Aorta (tissue), 5 donors: ENCODE results near the gene WFDC11. TPM values are rescaled to one million over a fixed set of nuclear protein-coding genes. Genes with fewer than 3 reads are reported as not detected.
"Not testable (repeated sequence)": the region's sequence is repeated elsewhere in the genome, so short reads cannot be mapped to it uniquely, and the experiment has no call there.

Source experiments
- ATAC-seq: fragments of 200-7000 bp; cut with Tn5 transposase; one replicate; pipeline ENCODE4 v1.9.1; 2022; ENCODE audit warnings: moderate library complexity; ENCODE audit not compliant: low FRiP score
- DNase-seq, 2 donors: peaks; one replicate each; pipeline ENCODE4 v3.0.0-alpha.2; 2020
- H3K27ac ChIP-seq, 2 donors: one replicate each; pipeline ENCODE4 v1.5.1; 2013; ENCODE audit warnings: low read length in 2 of 2, mild to moderate bottlenecking in 2 of 2, moderate library complexity in 2 of 2, control low read depth in 1 of 2, inconsistent platforms in 1 of 2, low read depth in 1 of 2
- H3K27me3 ChIP-seq, 2 donors: one replicate each; pipeline ENCODE4 v1.6.1; 2013; ENCODE audit warnings: control low read depth in 1 of 2, low read length in 1 of 2, mild to moderate bottlenecking in 1 of 2, moderate library complexity in 1 of 2; ENCODE audit not compliant: insufficient read depth in 2 of 2, control insufficient read depth in 1 of 2
- H3K36me3 ChIP-seq, 2 donors: one replicate each; pipeline ENCODE4 v1.6.1; 2013; ENCODE audit warnings: control low read depth in 1 of 2, low read length in 1 of 2, mild to moderate bottlenecking in 1 of 2; ENCODE audit not compliant: insufficient read depth in 2 of 2, control insufficient read depth in 1 of 2
- H3K4me1 ChIP-seq, 2 donors: one replicate each; pipeline ENCODE4 v1.6.1; 2013; ENCODE audit warnings: low read length in 2 of 2, control low read depth in 1 of 2, mild to moderate bottlenecking in 1 of 2, moderate library complexity in 1 of 2; ENCODE audit not compliant: insufficient read depth in 2 of 2, control insufficient read depth in 1 of 2
- H3K4me3 ChIP-seq, 2 donors: one replicate each; pipeline ENCODE4 v1.5.1; 2013; ENCODE audit warnings: low read length in 2 of 2, control low read depth in 1 of 2, mild to moderate bottlenecking in 1 of 2
- H3K9me3 ChIP-seq: one replicate; pipeline ENCODE4 v1.6.1; 2013; ENCODE audit warnings: mild to moderate bottlenecking, low read length; ENCODE audit not compliant: control insufficient read depth
- WGBS, 2 donors: extraction: QIAGEN DNeasy Blood & Tissue Kit; methylation state at CpG; one replicate each; pipeline ENCODE4 v1.1.7; 2013; 5-methylcytosine and 5-hydroxymethylcytosine counted together
- intact Hi-C, 2 donors: fragments of 100-400 bp; cut with DNase I; formaldehyde crosslinking; loops; one replicate each; pipeline versions ENCODE4 v1.14.2 to v1.15.0; 2022
- polyA plus RNA-seq, 2 donors: library from polyadenylated mRNA; stranded (reverse); fragments of 200-250 nt; gene quantifications; one replicate each; pipeline ENCODE4 v1.2.3, GENCODE V29; 2013
- total RNA-seq, 2 donors: library from RNA; stranded (reverse); fragmentation: NEBNext Ultra II Directional; extraction: Animal tissue kit (Norgen Biotek cat#: 25700); gene quantifications; one replicate each; pipeline ENCODE4 v1.2.1, GENCODE V29; 2021
- donor health status: healthy with polysubstance abuse.
- donor health status: Bipolar disorder and iron deficiency.
- donor health status: DM: no; HTN: no; CAD: no.
- donor health status: DM: no; HTN: no; CAD: no.
- donor health status: DM: yes; HTN: yes; CAD: no.

The WFDC11 gene
- total and polyA plus RNA-seq, 4 donors: not detected

- H3K27ac ChIP-seq: no peak overlapping the region
- intact Hi-C loops: no loop called here
Measured at GRCh38 chr20:45672765-45673164, 2.7 kb upstream of the WFDC11 start.

DNA sequence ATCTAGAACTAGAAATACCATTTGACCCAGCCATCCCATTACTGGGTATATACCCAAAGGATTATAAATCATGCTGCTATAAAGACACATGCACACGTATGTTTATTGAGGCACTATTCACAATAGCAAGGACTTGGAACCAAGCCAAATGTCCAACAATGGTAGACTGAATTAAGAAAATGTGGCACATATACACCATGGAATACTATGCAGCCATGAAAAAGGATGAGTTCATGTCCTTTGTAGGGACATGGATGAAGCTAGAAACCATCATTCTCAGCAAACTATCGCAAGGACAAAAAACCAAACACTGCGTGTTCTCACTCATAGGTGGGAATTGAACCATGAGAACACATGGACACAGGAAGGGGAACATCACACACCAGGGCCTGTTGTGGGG, 13.0 kb downstream of the WFDC11 start:
- WGBS, 2 donors: 88 to 92% methylated on average over 3 of the region's 3 CpGs
- intact Hi-C loops, H3K4me3 ChIP-seq, H3K27me3 ChIP-seq, DNase-seq, H3K27ac ChIP-seq, ATAC-seq, H3K9me3 ChIP-seq, H3K36me3 ChIP-seq, H3K4me1 ChIP-seq: not testable (repeated sequence)

More at GRCh38 chr20:45672765-45673164, 2.7 kb upstream of the WFDC11 start:
- Histone ChIP-seq H3K9me3 (no peaks in the 10 kb centered on the region), H3K4me3 (no peak overlapping the region), H3K36me3 (no peaks in the 10 kb centered on the region), H3K27me3 (no peaks in the 10 kb centered on the region), H3K4me1 (no peaks in the 10 kb centered on the region)
- ATAC-seq (no peak), DNase-seq (no peak)

DNA sequence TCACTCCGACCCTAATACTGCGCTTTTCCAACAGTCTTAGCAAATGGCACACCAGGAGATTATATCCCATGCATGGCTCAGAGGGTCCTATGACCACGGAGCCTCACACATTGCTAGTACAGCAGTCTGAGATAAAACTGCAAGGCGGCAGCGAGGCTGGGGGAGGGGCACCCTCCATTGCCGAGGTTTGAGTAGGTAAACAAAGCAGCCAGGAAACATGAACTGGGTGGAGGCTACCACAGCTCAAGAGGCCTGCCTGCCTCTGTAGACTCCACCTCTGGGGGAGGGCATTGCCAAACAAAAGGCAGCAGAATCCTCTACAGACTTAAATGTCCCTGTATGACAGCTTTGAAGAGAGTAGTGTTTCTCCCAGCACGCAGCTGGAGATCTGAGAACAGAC, 18.3 kb downstream of the WFDC11 start:
- H3K9me3 ChIP-seq, H3K4me1 ChIP-seq, H3K4me3 ChIP-seq, intact Hi-C loops, ATAC-seq, H3K27ac ChIP-seq, DNase-seq, H3K36me3 ChIP-seq, H3K27me3 ChIP-seq: not testable (repeated sequence)
- 82 to 85% methylated on average over 7 of the region's 7 CpGs for WGBS, 2 donors

GRCh38 chr20:45649312-45649863, 20.7 kb downstream of the WFDC11 start:
- Histone ChIP-seq H3K27ac (no peak overlapping the region), H3K4me3 (no peak overlapping the region), H3K9me3 (no peaks in the 10 kb centered on the region), H3K4me1 (no peaks in the 10 kb centered on the region), H3K36me3 (no peaks in the 10 kb centered on the region), H3K27me3 (no peaks in the 10 kb centered on the region)
- intact Hi-C loops: no loop called here
- WGBS, 2 donors: 71 to 76% methylated on average over 6 of the region's 6 CpGs
- DNase-seq (no peak), ATAC-seq (no peak)

GRCh38 chr20:45647441-45648050, 22.5 kb downstream of the WFDC11 start:
- Histone ChIP-seq H3K9me3 (no peaks in the 10 kb centered on the region), H3K27me3 (no peaks in the 10 kb centered on the region), H3K27ac (no peak overlapping the region), H3K4me1 (no peaks in the 10 kb centered on the region), H3K36me3 (no peaks in the 10 kb centered on the region), H3K4me3 (no peak overlapping the region)
- intact Hi-C loops: no loop called here
- DNase-seq (no peak), ATAC-seq (no peak)
- 57 to 73% methylated on average over 1 of the region's 1 CpG for WGBS, 2 donors

DNA sequence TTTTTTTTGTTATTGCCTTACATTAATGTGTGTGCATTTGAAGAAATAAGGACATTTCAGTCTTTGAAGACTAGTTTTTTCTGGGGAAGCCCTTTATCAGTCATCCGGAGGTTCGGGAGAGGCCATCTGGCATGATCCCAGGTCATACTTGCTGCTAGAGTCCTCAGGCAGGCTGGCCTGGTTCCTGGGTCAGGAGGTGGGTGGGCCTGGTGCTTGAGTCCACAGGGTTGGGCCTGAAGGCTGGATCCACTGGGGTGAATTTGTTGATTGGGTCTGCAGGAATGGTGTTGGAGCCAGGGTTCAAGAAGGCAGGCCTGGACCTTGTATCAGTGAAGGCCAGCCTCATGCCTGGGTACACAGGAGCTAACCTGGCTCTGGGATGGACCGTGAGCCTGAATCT, 23.2 kb downstream of the WFDC11 start:
- DNase-seq (no peak), ATAC-seq (no peak)
- Histone ChIP-seq H3K36me3 (no peaks in the 10 kb centered on the region), H3K27me3 (no peaks in the 10 kb centered on the region), H3K4me3 (no peak overlapping the region), H3K4me1 (no peaks in the 10 kb centered on the region), H3K27ac (no peak overlapping the region), H3K9me3 (no peaks in the 10 kb centered on the region)
- intact Hi-C loops: no loop called here
- WGBS, 2 donors: 82 to 89% methylated on average over 3 of the region's 3 CpGs

DNA sequence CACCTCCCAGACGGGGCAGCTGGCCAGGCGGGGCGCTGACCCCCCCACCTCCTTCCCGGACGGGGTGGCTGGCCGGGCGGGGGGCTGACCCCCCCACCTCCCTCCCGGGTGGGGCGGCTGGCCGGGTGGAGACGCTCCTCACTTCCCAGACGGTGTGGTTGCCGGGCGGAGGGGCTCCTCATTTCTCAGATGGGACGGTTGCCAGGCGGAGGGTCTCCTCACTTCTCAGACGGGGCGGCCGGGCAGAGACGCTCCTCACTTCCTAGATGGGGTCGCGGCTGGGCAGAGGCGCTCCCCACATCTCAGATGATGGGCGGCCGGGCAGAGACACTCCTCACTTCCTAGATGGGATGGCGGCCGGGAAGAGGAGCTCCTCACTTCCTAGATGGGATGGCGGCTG, 24.2 kb downstream of the WFDC11 start:
- H3K27ac ChIP-seq, DNase-seq, H3K9me3 ChIP-seq, H3K4me1 ChIP-seq, intact Hi-C loops, H3K27me3 ChIP-seq, ATAC-seq, H3K36me3 ChIP-seq, H3K4me3 ChIP-seq: not testable (repeated sequence)
- WGBS, 2 donors: 89 to 91% methylated on average over 18 to 28 of the region's 28 CpGs

DNA sequence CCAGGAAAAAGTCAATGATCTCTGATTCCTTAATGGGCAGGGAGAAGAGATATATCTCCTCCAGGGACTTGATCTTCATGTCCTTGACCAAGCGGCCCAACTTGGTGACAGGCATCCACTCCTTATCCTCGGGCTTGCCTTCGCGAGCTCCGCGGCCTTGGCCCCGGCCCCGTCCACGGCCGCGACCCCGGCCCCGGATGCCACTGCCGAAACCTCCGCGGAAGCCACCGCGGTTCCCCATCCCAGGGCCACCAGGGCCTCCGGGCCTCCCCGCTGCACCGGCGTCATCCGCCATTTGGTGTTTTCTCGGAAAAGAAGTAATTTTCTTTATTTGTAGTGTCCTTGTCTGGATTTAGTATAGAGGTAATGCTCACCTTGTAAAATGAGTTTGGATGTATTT, 29.0 kb downstream of the WFDC11 start:
- H3K27ac ChIP-seq, DNase-seq, H3K4me3 ChIP-seq, intact Hi-C loops, ATAC-seq, H3K9me3 ChIP-seq, H3K36me3 ChIP-seq, H3K27me3 ChIP-seq, H3K4me1 ChIP-seq: not testable (repeated sequence)
- 92 to 95% methylated on average over 21 to 24 of the region's 24 CpGs for WGBS, 2 donors

- no peaks in the 10 kb centered on the region for H3K27me3 ChIP-seq
- H3K4me1 ChIP-seq: no peaks in the 10 kb centered on the region
- 83 to 84% methylated on average over 5 of the region's 5 CpGs for WGBS, 2 donors
- intact Hi-C loops: no loop called here
- no peak overlapping the region for H3K27ac ChIP-seq
- no peak overlapping the region for H3K4me3 ChIP-seq
- no peaks in the 10 kb centered on the region for H3K36me3 ChIP-seq
- DNase-seq (no peak), ATAC-seq (no peak)
- peaks cover 1% of the 10 kb centered on the region for H3K9me3 ChIP-seq
Measured at GRCh38 chr20:45639687-45640086, 30.4 kb downstream of the WFDC11 start.
